NB4 (cell line): ENCODE measurements around the gene USP37.
"Not testable (repeated sequence)": the region's sequence is repeated elsewhere in the genome, so short reads cannot be mapped to it uniquely, and the experiment has no call there.

Experiments
- CTCF ChIP-seq: IDR thresholded peaks from one replicate; pipeline ENCODE4 v1.5.1; 2012; ENCODE audit warnings: low read depth, low read length
- MYC ChIP-seq: IDR thresholded peaks from 2 replicates; pipeline ENCODE4 v1.6.1; 2011; ENCODE audit warnings: low read depth, low read length
- POLR2A ChIP-seq: IDR thresholded peaks from 2 replicates; pipeline ENCODE4 v1.6.1; 2011; ENCODE audit warnings: mild to moderate bottlenecking; ENCODE audit not compliant: insufficient read length; ENCODE audit errors: extremely low read depth
- TF ChIP-seq, protein P1 (sequence below): IDR thresholded peaks from 2 replicates; pipeline ENCODE4 v1.6.1; 2011; ENCODE audit warnings: low read depth, low read length

GRCh38 chr2:218554225-218554624 is 13.9 kb downstream of the USP37 start:
- not testable (repeated sequence) for TF ChIP-seq CTCF, POLR2A, MYC
- TF ChIP-seq, protein P1, sequence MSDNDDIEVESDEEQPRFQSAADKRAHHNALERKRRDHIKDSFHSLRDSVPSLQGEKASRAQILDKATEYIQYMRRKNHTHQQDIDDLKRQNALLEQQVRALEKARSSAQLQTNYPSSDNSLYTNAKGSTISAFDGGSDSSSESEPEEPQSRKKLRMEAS = not testable (repeated sequence)
